Measurements from ENCODE around the gene RAB40C.

Gene RAB40C

GRCh38 chr16:589658-590187 lies at the start of gene RAB40C:
Gene RAB40C, plus strand, starts transcription at chr16:590066. Its CDS starts 226 bp downstream, at chr16:590292.
- DNase-seq (ENCODE audit: low read depth in 2 of 2), result peak; percentile 94

- no peak for DNase-seq (ENCODE audit: low read depth in 2 of 2)
These were observed 49.1 kb upstream of the RAB40C start for GRCh38 chr16:540645-541340.

- no peak for DNase-seq (ENCODE audit: low read depth in 2 of 2)
These were observed 46.3 kb upstream of the RAB40C start for GRCh38 chr16:543301-544164.

GRCh38 chr16:544517-544916 lies 45.3 kb upstream of the RAB40C start:
- no peak for DNase-seq (ENCODE audit: low read depth in 2 of 2)

GRCh38 chr16:546909-547770 lies 42.7 kb upstream of the RAB40C start:
- no peak for DNase-seq (ENCODE audit: low read depth in 2 of 2)

- DNase-seq (ENCODE audit: low read depth in 2 of 2), result no peak
These were observed 41.3 kb upstream of the RAB40C start for GRCh38 chr16:548586-548985.

- DNase-seq (ENCODE audit: low read depth in 2 of 2), result no peak
These were observed 40.2 kb upstream of the RAB40C start for GRCh38 chr16:549544-550263.

- DNase-seq (ENCODE audit: low read depth in 2 of 2), result no peak
These were observed 38.7 kb upstream of the RAB40C start for GRCh38 chr16:551210-551609.

- DNase-seq (ENCODE audit: low read depth in 2 of 2), result no peak
These were observed 37.7 kb upstream of the RAB40C start for GRCh38 chr16:552171-552570.

GRCh38 chr16:553601-554296 lies 36.1 kb upstream of the RAB40C start:
- DNase-seq (ENCODE audit: low read depth in 2 of 2), result no peak

GRCh38 chr16:554297-554621 lies 35.6 kb upstream of the RAB40C start:
- DNase-seq (ENCODE audit: low read depth in 2 of 2), result no peak

GRCh38 chr16:554640-555365 lies 35.1 kb upstream of the RAB40C start:
- no peak for DNase-seq (ENCODE audit: low read depth in 2 of 2)

- no peak for DNase-seq (ENCODE audit: low read depth in 2 of 2)
These were observed 34.1 kb upstream of the RAB40C start for GRCh38 chr16:555528-556473.

GRCh38 chr16:556474-557173 lies 33.2 kb upstream of the RAB40C start:
- DNase-seq (ENCODE audit: low read depth in 2 of 2), result no peak

- no peak for DNase-seq (ENCODE audit: low read depth in 2 of 2)
These were observed 32.2 kb upstream of the RAB40C start for GRCh38 chr16:557463-558297.

GRCh38 chr16:558298-559020 lies 31.4 kb upstream of the RAB40C start:
- DNase-seq (ENCODE audit: low read depth in 2 of 2), result no peak

GRCh38 chr16:559021-559380 lies 30.9 kb upstream of the RAB40C start:
- no peak for DNase-seq (ENCODE audit: low read depth in 2 of 2)
